ENCODE measurements around the gene CCN5. TPM values are rescaled to one million over a fixed set of nuclear protein-coding genes. Genes with fewer than 3 reads are reported as not detected.

The CCN5 gene
- total RNA-seq, 6 experiments from 2014 or later = 0.92 to 6.1 (median 1.5) TPM

- no peaks in the 10 kb centered on the region for H3K27me3 ChIP-seq
- TF ChIP-seq POLR2A (IDR thresholded peaks at IDR 0.05) = no peak
- TF ChIP-seq CTCF (IDR thresholded peaks at IDR 0.05) = no peak
- H3K4me3 ChIP-seq = no peak overlapping the region
- H3K36me3 ChIP-seq = no peaks in the 10 kb centered on the region
- H3K9me3 ChIP-seq = no peaks in the 10 kb centered on the region
- no peak overlapping the region for H3K27ac ChIP-seq
- DNase-seq = no peak
- WGBS (ENCODE audit: insufficient coverage, low coverage, low lambda C conversion rate, missing lambda C conversion rate) = 52% methylated on average over 11 of the region's 26 CpGs
- intact Hi-C loops (cut with DNase I) = no loop called here
- no peak for ATAC-seq
- no peaks in the 10 kb centered on the region for H3K4me1 ChIP-seq
Observed at GRCh38 chr20:44724423-44725091, 9.4 kb downstream of the CCN5 start.

- no peak for ATAC-seq
- intact Hi-C loops (cut with DNase I) = no loop called here
- no peak for DNase-seq
- Histone ChIP-seq H3K9me3 (no peaks in the 10 kb centered on the region), H3K36me3 (no peaks in the 10 kb centered on the region), H3K4me1 (no peaks in the 10 kb centered on the region), H3K27ac (no peak overlapping the region), H3K4me3 (no peak overlapping the region), H3K27me3 (no peaks in the 10 kb centered on the region)
- no peak for TF ChIP-seq CTCF (IDR thresholded peaks at IDR 0.05)
- TF ChIP-seq POLR2A (IDR thresholded peaks at IDR 0.05) = no peak
- WGBS (ENCODE audit: insufficient coverage, low coverage, low lambda C conversion rate, missing lambda C conversion rate) = 52% methylated on average over 5 of the region's 5 CpGs
Observed at GRCh38 chr20:44725837-44726236, 10.7 kb downstream of the CCN5 start.

GRCh38 chr20:44727039-44727438 is 11.9 kb downstream of the CCN5 start:
- Histone ChIP-seq H3K9me3 (no peaks in the 10 kb centered on the region), H3K27ac (no peak overlapping the region), H3K36me3 (no peaks in the 10 kb centered on the region), H3K4me1 (no peaks in the 10 kb centered on the region), H3K27me3 (no peaks in the 10 kb centered on the region), H3K4me3 (no peak overlapping the region)
- intact Hi-C loops (cut with DNase I) = no loop called here
- 50% methylated on average over 1 of the region's 11 CpGs for WGBS (ENCODE audit: insufficient coverage, low coverage, low lambda C conversion rate, missing lambda C conversion rate)
- no peak for ATAC-seq
- TF ChIP-seq CTCF (IDR thresholded peaks at IDR 0.05) (no peak), POLR2A (IDR thresholded peaks at IDR 0.05) (no peak)
- no peak for DNase-seq

- no peaks in the 10 kb centered on the region for H3K9me3 ChIP-seq
- H3K4me3 ChIP-seq = no peak overlapping the region
- no peak for DNase-seq
- intact Hi-C loops (cut with DNase I) = no loop called here
- no peak overlapping the region for H3K27ac ChIP-seq
- ATAC-seq = no peak
- H3K36me3 ChIP-seq = no peaks in the 10 kb centered on the region
- TF ChIP-seq POLR2A (IDR thresholded peaks at IDR 0.05) = no peak
- TF ChIP-seq CTCF (IDR thresholded peaks at IDR 0.05) = no peak
- no peaks in the 10 kb centered on the region for H3K27me3 ChIP-seq
- H3K4me1 ChIP-seq = no peaks in the 10 kb centered on the region
- 86% methylated on average over 2 of the region's 2 CpGs for WGBS (ENCODE audit: insufficient coverage, low coverage, low lambda C conversion rate, missing lambda C conversion rate)
Observed at GRCh38 chr20:44727651-44728050, 12.5 kb downstream of the CCN5 start.
